SK-N-SH treated with all-trans-retinoic acid at 6 μM for 48 hours (cell line): Measurements from ENCODE around the gene CDCA4.

Source experiments
- ATAC-seq: fragments of 200-7000 bp; cut with Tn5 transposase; 3 replicates; pipeline ENCODE4 v1.9.1; 2020; ENCODE audit warnings: mild to moderate bottlenecking, moderate library complexity
- ARNTL ChIP-seq: fragments of 450-650 bp; formaldehyde crosslinking; IDR thresholded peaks from 2 replicates; pipeline ENCODE4 v1.5.0; 2020; ENCODE audit warnings: low read depth, mild to moderate bottlenecking, moderate library complexity, borderline replicate concordance
- BACH2 ChIP-seq: fragments of 250-450 bp; sonication (Bioruptor Pico); IDR thresholded peaks from 2 replicates; pipeline ENCODE4 v1.9.0; 2021; ENCODE audit warnings: mild to moderate bottlenecking, borderline replicate concordance
- CREB5 ChIP-seq: fragments of 250-450 bp; sonication (Bioruptor Pico); IDR thresholded peaks from 2 replicates; pipeline ENCODE4 v1.5.1; 2020; ENCODE audit warnings: low read depth, mild to moderate bottlenecking, moderate library complexity
- CSDC2 ChIP-seq: fragments of 250-450 bp; sonication (Bioruptor Pico); IDR thresholded peaks from 2 replicates; pipeline ENCODE4 v1.5.0; 2020; ENCODE audit warnings: mild to moderate bottlenecking, moderate library complexity
- ESRRG ChIP-seq: fragments of 250-450 bp; sonication (Bioruptor Pico); IDR thresholded peaks from 2 replicates; pipeline ENCODE4 v1.6.1; 2021; ENCODE audit warnings: mild to moderate bottlenecking
- GLIS3 ChIP-seq: fragments of 250-450 bp; sonication (Bioruptor Pico); IDR thresholded peaks from 2 replicates; pipeline ENCODE4 v1.5.0; 2020; ENCODE audit warnings: mild to moderate bottlenecking, moderate library complexity
- ISL1 ChIP-seq: fragments of 250-450 bp; sonication (Bioruptor Pico); IDR thresholded peaks from 2 replicates; pipeline ENCODE4 v2.1.2; 2022; ENCODE audit warnings: mild to moderate bottlenecking, moderate library complexity
- OSR1 ChIP-seq: fragments of 250-450 bp; sonication (Bioruptor Pico); IDR thresholded peaks from 2 replicates; pipeline ENCODE4 v1.8.0; 2022; ENCODE audit warnings: moderate library complexity, mild to moderate bottlenecking, inconsistent platforms
- POU6F1 ChIP-seq: fragments of 250-450 bp; sonication (Bioruptor Pico); IDR thresholded peaks from 2 replicates; pipeline ENCODE4 v1.8.0; 2021; ENCODE audit warnings: low read depth, mild to moderate bottlenecking, moderate library complexity, borderline replicate concordance
- PPARA ChIP-seq: fragments of 250-450 bp; sonication (Bioruptor Pico); IDR thresholded peaks from 2 replicates; pipeline ENCODE4 v1.5.0; 2020; ENCODE audit warnings: mild to moderate bottlenecking, borderline replicate concordance
- RARB ChIP-seq: fragments of 250-450 bp; sonication (Bioruptor Pico); IDR thresholded peaks from 2 replicates; pipeline ENCODE4 v1.8.0; 2021; ENCODE audit warnings: mild to moderate bottlenecking, moderate library complexity
- SNAI2 ChIP-seq: fragments of 250-450 bp; sonication (Bioruptor Pico); IDR thresholded peaks from 2 replicates; pipeline ENCODE4 v1.5.0; 2020; ENCODE audit warnings: mild to moderate bottlenecking, moderate library complexity
- TCF4 ChIP-seq: fragments of 250-450 bp; sonication (Bioruptor Pico); IDR thresholded peaks from 2 replicates; pipeline ENCODE4 v1.8.0; 2021; ENCODE audit warnings: mild to moderate bottlenecking, moderate library complexity, borderline replicate concordance
- TOX ChIP-seq: fragments of 250-450 bp; sonication (Bioruptor Pico); IDR thresholded peaks from 2 replicates; pipeline ENCODE4 v1.8.0; 2021; ENCODE audit warnings: mild to moderate bottlenecking, moderate library complexity, borderline replicate concordance
- ZC3H10 ChIP-seq: fragments of 250-450 bp; sonication (Bioruptor Pico); IDR thresholded peaks from 2 replicates; pipeline ENCODE4 v1.5.1; 2021; ENCODE audit warnings: mild to moderate bottlenecking, moderate library complexity
- ZFP3 ChIP-seq: fragments of 250-450 bp; sonication (Bioruptor Pico); IDR thresholded peaks from 2 replicates; pipeline ENCODE4 v1.5.0; 2020; ENCODE audit warnings: mild to moderate bottlenecking, moderate library complexity
- ZNF565 ChIP-seq: fragments of 450-650 bp; formaldehyde crosslinking; conservative IDR thresholded peaks from 2 replicates; pipeline ENCODE4 v1.5.0; 2020; ENCODE audit warnings: low read depth, mild to moderate bottlenecking, moderate library complexity
- ZNF70 ChIP-seq: fragments of 450-650 bp; formaldehyde crosslinking; IDR thresholded peaks from 2 replicates; pipeline ENCODE4 v1.5.0; 2020; ENCODE audit warnings: mild to moderate bottlenecking, moderate library complexity
- ZNF8 ChIP-seq: fragments of 450-650 bp; formaldehyde crosslinking; IDR thresholded peaks from 2 replicates; pipeline ENCODE4 v1.5.0; 2020; ENCODE audit warnings: mild to moderate bottlenecking, moderate library complexity
- TF ChIP-seq, protein P1 (sequence below): fragments of 250-450 bp; sonication (Bioruptor Pico); IDR thresholded peaks from 2 replicates; pipeline ENCODE4 v1.8.0; 2020; ENCODE audit warnings: mild to moderate bottlenecking, moderate library complexity, borderline replicate concordance
- TF ChIP-seq, protein P2 (sequence below): fragments of 250-450 bp; sonication (Bioruptor Pico); IDR thresholded peaks from 2 replicates; pipeline ENCODE4 v1.5.0; 2020; ENCODE audit warnings: mild to moderate bottlenecking, moderate library complexity

The CDCA4 gene

DNA sequence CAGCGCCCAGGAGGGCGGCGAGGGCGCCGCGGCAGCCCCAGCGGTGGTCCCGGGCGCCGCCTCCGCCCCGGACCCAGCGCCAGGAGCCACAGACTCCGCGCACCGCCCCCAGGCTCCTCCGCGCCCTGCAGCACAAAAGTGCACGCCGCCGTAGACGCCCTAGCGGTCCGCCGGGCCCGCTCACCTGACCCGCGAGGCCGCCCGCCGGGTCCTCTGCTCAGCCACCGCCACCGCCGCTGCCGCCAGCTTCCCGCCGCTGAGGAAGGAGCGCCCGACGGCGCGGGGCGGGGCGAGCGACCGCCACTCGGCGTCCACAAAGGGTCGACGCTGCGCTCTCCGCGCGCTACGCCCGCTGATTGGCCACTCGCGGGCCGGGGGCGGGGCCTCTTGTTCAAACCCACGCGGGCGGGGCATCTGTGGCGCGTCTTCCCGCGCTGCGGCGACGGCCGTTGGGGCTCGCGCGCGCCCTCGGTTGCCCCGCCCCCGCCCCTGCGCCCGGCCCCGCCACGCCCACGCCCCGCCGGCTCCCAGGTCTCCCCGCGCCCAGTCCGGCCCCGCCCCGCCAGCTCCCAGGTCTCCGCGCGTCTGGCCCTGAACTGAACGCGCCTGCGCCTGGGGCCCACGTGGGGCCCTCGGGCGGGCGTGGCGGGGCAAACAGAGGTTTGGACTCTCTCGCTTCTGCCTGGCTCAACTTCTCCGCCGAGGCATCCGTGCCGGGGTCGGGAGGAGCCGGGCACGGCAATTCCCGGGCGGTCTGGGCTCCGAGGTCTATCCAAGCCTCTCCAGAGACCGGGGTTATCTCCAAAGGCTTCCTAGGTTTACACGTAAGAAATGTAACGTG lies at the start of gene CDCA4:
Gene CDCA4 (minus strand): TSS at position 269 of the 841 bp plus-strand sequence. CDS start 9,154 bp downstream, outside the sequence.
- peak; percentile 79 for ATAC-seq
- TF ChIP-seq CSDC2 (CRISPR knock-in tag), result no peak
- TF ChIP-seq SNAI2 (CRISPR knock-in tag), result no peak
- TF ChIP-seq PPARA (CRISPR knock-in tag), result no peak
- TF ChIP-seq ARNTL (CRISPR knock-in tag), result no peak
- TF ChIP-seq OSR1 (CRISPR knock-in tag), result no peak
- no peak for TF ChIP-seq ZNF70
- TF ChIP-seq ISL1, result no peak
- no peak for TF ChIP-seq BACH2
- TF ChIP-seq ESRRG (CRISPR knock-in tag), result no peak
- no peak for TF ChIP-seq RARB (CRISPR knock-in tag)
- TF ChIP-seq TCF4 (CRISPR knock-in tag), result no peak
- no peak for TF ChIP-seq ZC3H10 (CRISPR knock-in tag)
- TF ChIP-seq ZNF565 (CRISPR knock-in tag), result no peak
- TF ChIP-seq ZNF8 (CRISPR knock-in tag), result no peak
- TF ChIP-seq, protein P1, sequence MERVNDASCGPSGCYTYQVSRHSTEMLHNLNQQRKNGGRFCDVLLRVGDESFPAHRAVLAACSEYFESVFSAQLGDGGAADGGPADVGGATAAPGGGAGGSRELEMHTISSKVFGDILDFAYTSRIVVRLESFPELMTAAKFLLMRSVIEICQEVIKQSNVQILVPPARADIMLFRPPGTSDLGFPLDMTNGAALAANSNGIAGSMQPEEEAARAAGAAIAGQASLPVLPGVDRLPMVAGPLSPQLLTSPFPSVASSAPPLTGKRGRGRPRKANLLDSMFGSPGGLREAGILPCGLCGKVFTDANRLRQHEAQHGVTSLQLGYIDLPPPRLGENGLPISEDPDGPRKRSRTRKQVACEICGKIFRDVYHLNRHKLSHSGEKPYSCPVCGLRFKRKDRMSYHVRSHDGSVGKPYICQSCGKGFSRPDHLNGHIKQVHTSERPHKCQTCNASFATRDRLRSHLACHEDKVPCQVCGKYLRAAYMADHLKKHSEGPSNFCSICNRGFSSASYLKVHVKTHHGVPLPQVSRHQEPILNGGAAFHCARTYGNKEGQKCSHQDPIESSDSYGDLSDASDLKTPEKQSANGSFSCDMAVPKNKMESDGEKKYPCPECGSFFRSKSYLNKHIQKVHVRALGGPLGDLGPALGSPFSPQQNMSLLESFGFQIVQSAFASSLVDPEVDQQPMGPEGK (CRISPR knock-in tag), result no peak
- no peak for TF ChIP-seq GLIS3 (CRISPR knock-in tag)
- no peak for TF ChIP-seq ZFP3

DNA sequence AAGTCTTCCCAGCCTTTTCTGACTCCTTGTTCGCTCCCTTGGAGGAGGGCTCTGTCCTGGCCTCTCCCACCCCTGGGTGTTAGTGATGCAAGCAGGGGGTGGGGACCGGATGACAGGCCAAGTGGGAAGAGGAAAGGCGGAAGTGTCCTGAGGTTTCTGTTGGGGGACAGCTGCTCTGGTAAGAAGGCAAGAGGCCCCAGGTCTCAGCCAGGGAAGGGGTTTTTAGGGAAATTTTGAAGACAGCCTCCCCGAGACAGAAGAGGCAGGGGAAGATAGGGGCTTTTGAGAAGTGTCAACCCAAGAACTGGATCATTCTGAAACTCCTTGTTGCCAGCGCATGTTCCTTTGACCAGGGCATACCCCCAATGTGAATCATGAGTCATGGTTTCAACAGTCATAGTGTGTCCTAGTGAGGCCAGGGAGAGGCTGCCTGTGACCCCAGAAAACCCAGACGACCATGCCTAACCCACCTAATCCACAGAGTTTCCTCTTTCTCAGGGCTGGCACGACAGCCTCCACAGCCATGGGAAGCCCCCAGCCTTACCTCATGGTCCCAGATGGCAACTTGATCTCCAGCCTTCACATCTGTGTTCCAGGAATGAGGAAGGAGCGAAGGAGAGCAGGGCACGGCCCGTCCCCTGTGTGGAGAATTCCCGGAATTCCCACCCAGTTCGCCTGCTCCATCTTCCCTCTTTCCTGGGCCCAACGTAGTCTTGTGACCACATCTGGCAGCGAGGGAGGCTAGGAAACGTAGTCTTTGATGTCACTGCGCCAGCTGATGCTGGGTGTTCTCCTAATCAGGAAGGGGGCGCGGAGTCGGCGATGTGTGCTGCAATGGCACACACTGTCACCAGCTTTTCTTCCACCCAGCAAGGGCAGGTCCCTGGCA lies 49.2 kb upstream of the CDCA4 start:
- TF ChIP-seq GLIS3 (CRISPR knock-in tag), result no peak
- TF ChIP-seq CREB5 (CRISPR knock-in tag), result no peak
- TF ChIP-seq ISL1, result no peak
- no peak for TF ChIP-seq CSDC2 (CRISPR knock-in tag)
- TF ChIP-seq, protein P2, sequence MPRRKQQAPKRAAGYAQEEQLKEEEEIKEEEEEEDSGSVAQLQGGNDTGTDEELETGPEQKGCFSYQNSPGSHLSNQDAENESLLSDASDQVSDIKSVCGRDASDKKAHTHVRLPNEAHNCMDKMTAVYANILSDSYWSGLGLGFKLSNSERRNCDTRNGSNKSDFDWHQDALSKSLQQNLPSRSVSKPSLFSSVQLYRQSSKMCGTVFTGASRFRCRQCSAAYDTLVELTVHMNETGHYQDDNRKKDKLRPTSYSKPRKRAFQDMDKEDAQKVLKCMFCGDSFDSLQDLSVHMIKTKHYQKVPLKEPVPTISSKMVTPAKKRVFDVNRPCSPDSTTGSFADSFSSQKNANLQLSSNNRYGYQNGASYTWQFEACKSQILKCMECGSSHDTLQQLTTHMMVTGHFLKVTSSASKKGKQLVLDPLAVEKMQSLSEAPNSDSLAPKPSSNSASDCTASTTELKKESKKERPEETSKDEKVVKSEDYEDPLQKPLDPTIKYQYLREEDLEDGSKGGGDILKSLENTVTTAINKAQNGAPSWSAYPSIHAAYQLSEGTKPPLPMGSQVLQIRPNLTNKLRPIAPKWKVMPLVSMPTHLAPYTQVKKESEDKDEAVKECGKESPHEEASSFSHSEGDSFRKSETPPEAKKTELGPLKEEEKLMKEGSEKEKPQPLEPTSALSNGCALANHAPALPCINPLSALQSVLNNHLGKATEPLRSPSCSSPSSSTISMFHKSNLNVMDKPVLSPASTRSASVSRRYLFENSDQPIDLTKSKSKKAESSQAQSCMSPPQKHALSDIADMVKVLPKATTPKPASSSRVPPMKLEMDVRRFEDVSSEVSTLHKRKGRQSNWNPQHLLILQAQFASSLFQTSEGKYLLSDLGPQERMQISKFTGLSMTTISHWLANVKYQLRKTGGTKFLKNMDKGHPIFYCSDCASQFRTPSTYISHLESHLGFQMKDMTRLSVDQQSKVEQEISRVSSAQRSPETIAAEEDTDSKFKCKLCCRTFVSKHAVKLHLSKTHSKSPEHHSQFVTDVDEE, result no peak
- no peak for TF ChIP-seq RARB (CRISPR knock-in tag)
- TF ChIP-seq, protein P1 (CRISPR knock-in tag), result no peak
- no peak for TF ChIP-seq SNAI2 (CRISPR knock-in tag)
- no peak for TF ChIP-seq POU6F1 (CRISPR knock-in tag)
- no peak for TF ChIP-seq TOX (CRISPR knock-in tag)
- no peak for TF ChIP-seq ZNF8 (CRISPR knock-in tag)
- TF ChIP-seq TCF4 (CRISPR knock-in tag), result no peak
- no peak for ATAC-seq
